SKM-1 treated with dmso at 0.1 percent for 144 hours (cell line): ENCODE results near the gene SPPL3.
"Not testable (repeated sequence)": the region's sequence is repeated elsewhere in the genome, so short reads cannot be mapped to it uniquely, and the experiment has no call there.

Source experiments
- DNase-seq: peaks from one replicate; lab custom pipeline; 2025; ENCODE audit not compliant: unreplicated experiment; lab: John Stamatoyannopoulos, UW

The SPPL3 gene

GRCh38 chr12:120754792-120755191 is 149.4 kb downstream of the SPPL3 start:
- no peak for DNase-seq

- DNase-seq = no peak
These were observed 152.8 kb downstream of the SPPL3 start for GRCh38 chr12:120751389-120751788.

GRCh38 chr12:120750806-120751205 is 153.4 kb downstream of the SPPL3 start:
- DNase-seq = no peak

- DNase-seq = no peak
These were observed 154.9 kb downstream of the SPPL3 start for GRCh38 chr12:120749256-120749655.

- DNase-seq = no peak
These were observed 155.9 kb downstream of the SPPL3 start for GRCh38 chr12:120748242-120748641.

- DNase-seq = no peak
These were observed 159.2 kb downstream of the SPPL3 start for GRCh38 chr12:120744922-120745493.

GRCh38 chr12:120741476-120742421 is 162.4 kb downstream of the SPPL3 start:
- DNase-seq = no peak

- no peak for DNase-seq
These were observed 163.3 kb downstream of the SPPL3 start for GRCh38 chr12:120740871-120741270.

GRCh38 chr12:120739821-120740613 is 164.1 kb downstream of the SPPL3 start:
- no peak for DNase-seq

- no peak for DNase-seq
These were observed 165.0 kb downstream of the SPPL3 start for GRCh38 chr12:120739031-120739762.

GRCh38 chr12:120738252-120739030 is 165.7 kb downstream of the SPPL3 start:
- no peak for DNase-seq

GRCh38 chr12:120737557-120738251 is 166.5 kb downstream of the SPPL3 start:
- DNase-seq = no peak

- no peak for DNase-seq
These were observed 167.5 kb downstream of the SPPL3 start for GRCh38 chr12:120736404-120737331.

- no peak for DNase-seq
These were observed 169.0 kb downstream of the SPPL3 start for GRCh38 chr12:120735181-120735580.

GRCh38 chr12:120734210-120734609 is 169.9 kb downstream of the SPPL3 start:
- DNase-seq = no peak

GRCh38 chr12:120733574-120733973 is 170.6 kb downstream of the SPPL3 start:
- no peak for DNase-seq

- DNase-seq = not testable (repeated sequence)
These were observed 172.0 kb downstream of the SPPL3 start for GRCh38 chr12:120732198-120732597.

GRCh38 chr12:120726961-120727360 is 177.2 kb downstream of the SPPL3 start:
- no peak for DNase-seq

- no peak for DNase-seq
These were observed 177.7 kb downstream of the SPPL3 start for GRCh38 chr12:120726510-120726793.
